H9 (cell line): ENCODE data around the gene SORCS2. TPM values are rescaled to one million over a fixed set of nuclear protein-coding genes. Genes with fewer than 3 reads are reported as not detected.

Experiments
- DNase-seq: peaks from one replicate; pipeline ENCODE4 v3.0.0-alpha.2; 2017
- H2AFZ ChIP-seq: one replicate; pipeline ENCODE4 v1.6.1; 2013; ENCODE audit warnings: mild to moderate bottlenecking, low read length, control low read depth, moderate library complexity
- H2AK5ac ChIP-seq: 2 replicates; pipeline ENCODE4 v1.6.1; 2013; ENCODE audit warnings: low read length, control low read depth, mixed read lengths; ENCODE audit not compliant: insufficient read length
- H2BK120ac ChIP-seq: one replicate; pipeline ENCODE4 v1.6.1; 2013; ENCODE audit warnings: low read depth, mild to moderate bottlenecking, low read length, control low read depth, inconsistent platforms; ENCODE audit not compliant: poor library complexity, severe bottlenecking
- H2BK12ac ChIP-seq: 2 replicates; pipeline ENCODE4 v1.6.1; 2013; ENCODE audit warnings: low read length, control low read depth, mixed read lengths, low read depth; ENCODE audit not compliant: insufficient read length
- H2BK15ac ChIP-seq: 2 replicates; pipeline ENCODE4 v1.6.1; 2013; ENCODE audit warnings: low read depth, low read length, control low read depth
- H2BK20ac ChIP-seq: one replicate; pipeline ENCODE4 v1.6.1; 2013; ENCODE audit warnings: low read depth, mild to moderate bottlenecking, low read length, control low read depth, inconsistent platforms; ENCODE audit not compliant: poor library complexity, severe bottlenecking
- H2BK5ac ChIP-seq: 2 replicates; pipeline ENCODE4 v1.6.1; 2013; ENCODE audit warnings: low read length, control low read depth, mixed read lengths; ENCODE audit not compliant: insufficient read length
- H3K14ac ChIP-seq: 2 replicates; pipeline ENCODE4 v1.6.1; 2013; ENCODE audit warnings: low read length, control low read depth; ENCODE audit not compliant: insufficient read depth
- H3K18ac ChIP-seq: 2 replicates; pipeline ENCODE4 v1.6.1; 2013; ENCODE audit warnings: low read depth, mild to moderate bottlenecking, mixed read lengths, low read length, control low read depth; ENCODE audit not compliant: insufficient read length
- H3K23ac ChIP-seq: 2 replicates; pipeline ENCODE4 v1.6.1; 2013; ENCODE audit warnings: low read length, control low read depth, mixed read lengths, low read depth; ENCODE audit not compliant: insufficient read length
- H3K23me2 ChIP-seq: 2 replicates; pipeline ENCODE4 v1.6.1; 2013; ENCODE audit warnings: low read depth, mild to moderate bottlenecking, mixed read lengths, low read length, control low read depth; ENCODE audit not compliant: insufficient read length, poor library complexity, severe bottlenecking
- H3K27ac ChIP-seq: 2 replicates; pipeline ENCODE4 v1.5.1; 2013; ENCODE audit warnings: low read length, control low read depth, mixed read lengths, low read depth; ENCODE audit not compliant: insufficient read length
- H3K27me3 ChIP-seq: 2 replicates; pipeline ENCODE4 v1.6.1; 2013; ENCODE audit warnings: low read length, control low read depth, inconsistent platforms; ENCODE audit not compliant: insufficient read depth
- H3K4ac ChIP-seq: 2 replicates; pipeline ENCODE4 v1.6.1; 2013; ENCODE audit warnings: low read depth, mild to moderate bottlenecking, control low read depth, inconsistent platforms, low read length, moderate library complexity
- H3K4me1 ChIP-seq: 2 replicates; pipeline ENCODE4 v1.6.1; 2013; ENCODE audit warnings: low read length, control low read depth, inconsistent platforms; ENCODE audit not compliant: insufficient read depth
- H3K4me2 ChIP-seq: 2 replicates; pipeline ENCODE4 v1.6.1; 2013; ENCODE audit warnings: low read length, control low read depth, mixed read lengths; ENCODE audit not compliant: insufficient read length, insufficient read depth
- H3K56ac ChIP-seq: 2 replicates; pipeline ENCODE4 v1.6.1; 2013; ENCODE audit warnings: low read depth, mild to moderate bottlenecking, mixed read lengths, low read length, control low read depth; ENCODE audit not compliant: insufficient read length
- H3K79me1 ChIP-seq: 2 replicates; pipeline ENCODE4 v1.6.1; 2013; ENCODE audit warnings: low read depth, mild to moderate bottlenecking, moderate library complexity, low read length, control low read depth, inconsistent platforms; ENCODE audit not compliant: insufficient read depth, poor library complexity, severe bottlenecking
- H3K79me2 ChIP-seq: 2 replicates; pipeline ENCODE4 v1.6.1; 2013; ENCODE audit warnings: low read length, control low read depth, inconsistent platforms; ENCODE audit not compliant: insufficient read depth
- H3K9ac ChIP-seq: 2 replicates; pipeline ENCODE4 v1.6.1; 2013; ENCODE audit warnings: low read length, control low read depth, mixed read lengths; ENCODE audit not compliant: insufficient read length; ENCODE audit errors: extremely low read depth
- H3K9me3 ChIP-seq: one replicate; pipeline ENCODE4 v1.6.1; 2013; ENCODE audit warnings: low read depth, low read length, inconsistent platforms; ENCODE audit not compliant: control insufficient read depth
- H3T11ph ChIP-seq: one replicate; pipeline ENCODE4 v1.6.1; 2013; ENCODE audit warnings: mild to moderate bottlenecking, low read length, control low read depth, inconsistent platforms
- H4K20me1 ChIP-seq: one replicate; pipeline ENCODE4 v1.6.1; 2013; ENCODE audit not compliant: control insufficient read depth, insufficient read length, insufficient read depth
- H4K5ac ChIP-seq: 2 replicates; pipeline ENCODE4 v1.6.1; 2013; ENCODE audit warnings: low read depth, mild to moderate bottlenecking, mixed read lengths, low read length, control low read depth; ENCODE audit not compliant: insufficient read length
- H4K8ac ChIP-seq: replicated peaks from 2 replicates; pipeline ENCODE4 v1.6.1; 2013; ENCODE audit warnings: low read length, control low read depth, mixed read lengths, low read depth; ENCODE audit not compliant: insufficient read length
- H4K91ac ChIP-seq: 2 replicates; pipeline ENCODE4 v1.6.1; 2013; ENCODE audit warnings: low read depth, mild to moderate bottlenecking, moderate library complexity, mixed read lengths, low read length, control low read depth; ENCODE audit not compliant: insufficient read length
- H3K27ac Mint-ChIP-seq, 3 experiments: 2 replicates in 2 of 3; 3 replicates in 1 of 3; pipeline ENCODE4 v1.8.0; 2020 to 2021; ENCODE audit warnings: mixed read lengths in 3 of 3, mild to moderate bottlenecking in 1 of 3, moderate library complexity in 1 of 3
- H3K27me3 Mint-ChIP-seq: 2 replicates; pipeline ENCODE4 v1.8.0; 2021; ENCODE audit warnings: low read depth, mild to moderate bottlenecking, moderate library complexity, mixed read lengths
- H3K36me3 Mint-ChIP-seq, 3 experiments: 2 replicates in 2 of 3; 3 replicates in 1 of 3; pipeline ENCODE4 v1.8.0; 2020 to 2021; ENCODE audit warnings: low read depth in 3 of 3, mixed read lengths in 3 of 3; ENCODE audit not compliant: insufficient read depth in 1 of 3
- H3K4me1 Mint-ChIP-seq, 2 experiments: 2 replicates each; pipeline ENCODE4 v1.8.0; 2020; ENCODE audit warnings: mixed read lengths in 2 of 2
- H3K4me3 Mint-ChIP-seq, 2 experiments: 2 replicates in 1 of 2; 3 replicates in 1 of 2; pipeline ENCODE4 v1.8.0; 2020 to 2021; ENCODE audit warnings: mild to moderate bottlenecking in 2 of 2, mixed read lengths in 2 of 2, moderate library complexity in 1 of 2
- H3K9me3 Mint-ChIP-seq, 2 experiments: 2 replicates in 1 of 2; 3 replicates in 1 of 2; pipeline ENCODE4 v1.8.0; 2020; ENCODE audit warnings: mild to moderate bottlenecking in 2 of 2, mixed read lengths in 2 of 2, moderate library complexity in 1 of 2
- WGBS: extraction: QIAGEN DNeasy Blood & Tissue Kit; methylation state at CpG from one replicate; pipeline ENCODE4 v1.1.7; 2013; ENCODE audit warnings: missing lambda C conversion rate, low lambda C conversion rate, mixed read lengths; ENCODE audit not compliant: insufficient read length; ENCODE audit errors: extremely low coverage; 5-methylcytosine and 5-hydroxymethylcytosine counted together
- total RNA-seq: library from RNA; stranded (reverse); gene quantifications from 2 replicates; pipeline ENCODE4 v1.2.1, GENCODE V29; 2021
- TF ChIP-seq, protein P1 (sequence below): fragments of 200-600 bp; sonication (generic); conservative IDR thresholded peaks from 3 replicates; pipeline ENCODE4 v1.8.0; 2021; ENCODE audit warnings: antibody characterized with exemption, mild to moderate bottlenecking

SORCS2 gene
- total RNA-seq, 1 experiment from 2014 or later: 0.57 TPM

- Mint-ChIP-seq H3K9me3 (no peaks in the 10 kb centered on the region), H3K4me1 (peaks cover 6 to 26% of the 10 kb centered on the region in 2 experiments; a peak in 3 of 4 replicates), H3K36me3 (no peaks in the 10 kb centered on the region), H3K27ac (no peak overlapping the region), H3K4me3 (no peak overlapping the region), H3K27me3 (peaks cover 5% of the 10 kb centered on the region)
- Histone ChIP-seq H3K14ac (no peak overlapping the region), H3K9me3 (no peaks in the 10 kb centered on the region), H4K20me1 (no peaks in the 10 kb centered on the region), H2BK120ac (no peak overlapping the region), H2BK5ac (no peak overlapping the region), H2AK5ac (no peak overlapping the region), H2AFZ (no peak overlapping the region), H3K27ac (no peak overlapping the region), H3K4ac (no peak overlapping the region), H3K79me1 (no peaks in the 10 kb centered on the region), H3K56ac (no peak overlapping the region), H3K79me2 (no peaks in the 10 kb centered on the region), H2BK12ac (no peak overlapping the region), H3K23ac (no peak overlapping the region), H3K9ac (no peak overlapping the region), H3K18ac (no peak overlapping the region), H3T11ph (no peak overlapping the region), H4K8ac (no peak overlapping the region), H3K27me3 (no peaks in the 10 kb centered on the region), H3K23me2 (no peaks in the 10 kb centered on the region), H2BK20ac (no peak overlapping the region), H2BK15ac (no peak overlapping the region), H4K91ac (no peak overlapping the region), H3K4me1 (no peaks in the 10 kb centered on the region), H3K4me2 (no peak overlapping the region), H4K5ac (no peak overlapping the region)
- no CpG with 5 or more reads among the region's 22 CpGs for WGBS
- no peak for DNase-seq
- TF ChIP-seq, protein P1, sequence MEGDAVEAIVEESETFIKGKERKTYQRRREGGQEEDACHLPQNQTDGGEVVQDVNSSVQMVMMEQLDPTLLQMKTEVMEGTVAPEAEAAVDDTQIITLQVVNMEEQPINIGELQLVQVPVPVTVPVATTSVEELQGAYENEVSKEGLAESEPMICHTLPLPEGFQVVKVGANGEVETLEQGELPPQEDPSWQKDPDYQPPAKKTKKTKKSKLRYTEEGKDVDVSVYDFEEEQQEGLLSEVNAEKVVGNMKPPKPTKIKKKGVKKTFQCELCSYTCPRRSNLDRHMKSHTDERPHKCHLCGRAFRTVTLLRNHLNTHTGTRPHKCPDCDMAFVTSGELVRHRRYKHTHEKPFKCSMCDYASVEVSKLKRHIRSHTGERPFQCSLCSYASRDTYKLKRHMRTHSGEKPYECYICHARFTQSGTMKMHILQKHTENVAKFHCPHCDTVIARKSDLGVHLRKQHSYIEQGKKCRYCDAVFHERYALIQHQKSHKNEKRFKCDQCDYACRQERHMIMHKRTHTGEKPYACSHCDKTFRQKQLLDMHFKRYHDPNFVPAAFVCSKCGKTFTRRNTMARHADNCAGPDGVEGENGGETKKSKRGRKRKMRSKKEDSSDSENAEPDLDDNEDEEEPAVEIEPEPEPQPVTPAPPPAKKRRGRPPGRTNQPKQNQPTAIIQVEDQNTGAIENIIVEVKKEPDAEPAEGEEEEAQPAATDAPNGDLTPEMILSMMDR: no peak
Measured at GRCh38 chr4:7302781-7303404, 110.6 kb downstream of the SORCS2 start.
